ENCODE data around the gene MPP2. TPM values are rescaled to one million over a fixed set of nuclear protein-coding genes. Genes with fewer than 3 reads are reported as not detected.

Gene MPP2
- total and polyA plus RNA-seq, 2 experiments from 2014 or later = 1.3 to 1.4 TPM

- Histone ChIP-seq H3K4me3 (no peak overlapping the region), H3K4me2 (peak overlapping the region; percentile 68), H3K36me3 (replicated peaks; ENCODE audit: insufficient read depth, low read depth) (no peaks in the 10 kb centered on the region), H3K27me3 (peaks cover 67% of the 10 kb centered on the region), H3K79me2 (no peaks in the 10 kb centered on the region), H3K27ac (no peak overlapping the region), H2AFZ (no peak overlapping the region), H4K20me1 (ENCODE audit: insufficient read depth, poor library complexity, severe bottlenecking) (no peaks in the 10 kb centered on the region), H3K9me2 (replicated peaks; ENCODE audit: insufficient read depth) (no peaks in the 10 kb centered on the region), H3K9me3 (ENCODE audit: low read depth) (no peaks in the 10 kb centered on the region), H3K4me1 (ENCODE audit: insufficient read depth) (peaks cover 11% of the 10 kb centered on the region)
- no peak for DNase-seq (ENCODE audit: low spot score)
- TF ChIP-seq EZH2 (IDR thresholded peaks at IDR 0.05; ENCODE audit: borderline replicate concordance) = peak; percentile 97
- no peak for TF ChIP-seq EZH2phosphoT487 (IDR thresholded peaks at IDR 0.05; ENCODE audit: low read depth, severe bottlenecking, unreplicated experiment)
- WGBS (ENCODE audit: low lambda C conversion rate, missing lambda C conversion rate) = 4% methylated on average over 76 of the region's 82 CpGs
Observed at GRCh38 chr17:43952724-43953666, 45.7 kb upstream of the MPP2 start.

DNA sequence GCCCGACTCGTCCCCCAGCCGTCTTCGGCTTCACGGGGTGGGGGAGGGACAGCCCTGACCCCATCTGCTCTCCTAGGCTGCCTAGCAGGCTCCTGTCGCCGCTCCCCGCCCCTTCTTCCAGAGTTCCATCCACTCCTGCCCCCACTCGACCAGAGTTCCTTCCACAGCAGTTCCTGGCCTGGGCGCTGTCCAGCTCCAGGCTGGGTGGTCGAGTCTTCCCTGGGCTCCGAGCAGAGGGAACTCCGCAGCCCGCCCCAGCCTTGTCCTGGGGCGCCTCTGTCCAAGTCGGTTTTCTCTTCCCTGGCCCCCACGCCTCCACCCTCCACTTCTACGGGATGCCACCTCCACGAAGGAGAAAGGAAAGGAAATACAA is 45.0 kb upstream of the MPP2 start:
- Histone ChIP-seq H3K4me3 (no peak overlapping the region), H3K4me2 (peak overlapping the region; percentile 68), H4K20me1 (ENCODE audit: insufficient read depth, poor library complexity, severe bottlenecking) (no peaks in the 10 kb centered on the region), H3K9me2 (replicated peaks; ENCODE audit: insufficient read depth) (no peaks in the 10 kb centered on the region), H3K79me2 (no peaks in the 10 kb centered on the region), H3K36me3 (replicated peaks; ENCODE audit: insufficient read depth, low read depth) (no peaks in the 10 kb centered on the region), H3K9me3 (ENCODE audit: low read depth) (no peaks in the 10 kb centered on the region), H3K27ac (no peak overlapping the region), H2AFZ (no peak overlapping the region), H3K27me3 (peaks cover 67% of the 10 kb centered on the region), H3K4me1 (ENCODE audit: insufficient read depth) (peaks cover 11% of the 10 kb centered on the region)
- WGBS (ENCODE audit: low lambda C conversion rate, missing lambda C conversion rate) = 6% methylated on average over 14 of the region's 19 CpGs
- DNase-seq (ENCODE audit: low spot score) = peak; percentile 46
- no peak for TF ChIP-seq EZH2 (IDR thresholded peaks at IDR 0.05; ENCODE audit: borderline replicate concordance)

- no peak overlapping the region for H3K4me2 ChIP-seq
- no peaks in the 10 kb centered on the region for H3K9me2 ChIP-seq (replicated peaks; ENCODE audit: insufficient read depth)
- H3K36me3 ChIP-seq (replicated peaks; ENCODE audit: insufficient read depth, low read depth) = no peaks in the 10 kb centered on the region
- no peak for DNase-seq (ENCODE audit: low spot score)
- no peaks in the 10 kb centered on the region for H3K79me2 ChIP-seq
- H3K27ac ChIP-seq = no peak overlapping the region
- TF ChIP-seq, protein P1, sequence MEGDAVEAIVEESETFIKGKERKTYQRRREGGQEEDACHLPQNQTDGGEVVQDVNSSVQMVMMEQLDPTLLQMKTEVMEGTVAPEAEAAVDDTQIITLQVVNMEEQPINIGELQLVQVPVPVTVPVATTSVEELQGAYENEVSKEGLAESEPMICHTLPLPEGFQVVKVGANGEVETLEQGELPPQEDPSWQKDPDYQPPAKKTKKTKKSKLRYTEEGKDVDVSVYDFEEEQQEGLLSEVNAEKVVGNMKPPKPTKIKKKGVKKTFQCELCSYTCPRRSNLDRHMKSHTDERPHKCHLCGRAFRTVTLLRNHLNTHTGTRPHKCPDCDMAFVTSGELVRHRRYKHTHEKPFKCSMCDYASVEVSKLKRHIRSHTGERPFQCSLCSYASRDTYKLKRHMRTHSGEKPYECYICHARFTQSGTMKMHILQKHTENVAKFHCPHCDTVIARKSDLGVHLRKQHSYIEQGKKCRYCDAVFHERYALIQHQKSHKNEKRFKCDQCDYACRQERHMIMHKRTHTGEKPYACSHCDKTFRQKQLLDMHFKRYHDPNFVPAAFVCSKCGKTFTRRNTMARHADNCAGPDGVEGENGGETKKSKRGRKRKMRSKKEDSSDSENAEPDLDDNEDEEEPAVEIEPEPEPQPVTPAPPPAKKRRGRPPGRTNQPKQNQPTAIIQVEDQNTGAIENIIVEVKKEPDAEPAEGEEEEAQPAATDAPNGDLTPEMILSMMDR (IDR thresholded peaks at IDR 0.05; ENCODE audit: poor library complexity) = no peak
- no peak for TF ChIP-seq EZH2phosphoT487 (IDR thresholded peaks at IDR 0.05; ENCODE audit: low read depth, severe bottlenecking, unreplicated experiment)
- TF ChIP-seq EZH2 (IDR thresholded peaks at IDR 0.05; ENCODE audit: borderline replicate concordance) = no peak
- H2AFZ ChIP-seq = no peak overlapping the region
- WGBS (ENCODE audit: low lambda C conversion rate, missing lambda C conversion rate) = 57% methylated on average over 4 of the region's 4 CpGs
- no peaks in the 10 kb centered on the region for H4K20me1 ChIP-seq (ENCODE audit: insufficient read depth, poor library complexity, severe bottlenecking)
- no peaks in the 10 kb centered on the region for H3K9me3 ChIP-seq (ENCODE audit: low read depth)
- H3K4me3 ChIP-seq = no peak overlapping the region
- H3K4me1 ChIP-seq (ENCODE audit: insufficient read depth) = peaks cover 11% of the 10 kb centered on the region
- peaks cover 67% of the 10 kb centered on the region for H3K27me3 ChIP-seq
Observed at GRCh38 chr17:43951750-43952149, 44.4 kb upstream of the MPP2 start.

DNA sequence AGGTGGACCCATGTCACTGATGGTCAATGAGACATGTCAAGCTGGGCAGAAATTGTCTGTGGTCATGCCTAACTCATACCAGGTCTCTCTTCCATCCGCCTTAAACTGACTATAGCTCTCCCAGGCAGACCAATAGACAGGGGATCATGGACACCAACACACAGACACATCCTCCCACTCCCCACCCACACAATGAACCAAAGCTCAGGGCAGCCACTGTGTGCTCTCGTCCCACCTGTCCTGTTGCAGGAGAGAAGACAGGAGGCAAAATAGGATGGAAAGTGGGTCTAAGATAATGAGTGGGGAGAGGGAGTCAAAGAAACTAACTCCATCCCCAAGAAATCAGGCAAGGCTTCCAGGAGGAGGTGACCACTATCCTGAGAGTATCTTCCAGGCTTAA is 43.2 kb upstream of the MPP2 start:
- WGBS (ENCODE audit: low lambda C conversion rate, missing lambda C conversion rate) = 81% methylated on average over 2 of the region's 2 CpGs
- Histone ChIP-seq H3K4me3 (no peak overlapping the region), H3K27me3 (peaks cover 60% of the 10 kb centered on the region)

More for the DNA sequence above, 43.2 kb upstream of the MPP2 start:
- H3K4me2 ChIP-seq = no peak overlapping the region
- no peak overlapping the region for H3K27ac ChIP-seq
- no peaks in the 10 kb centered on the region for H3K79me2 ChIP-seq
- no peaks in the 10 kb centered on the region for H3K9me2 ChIP-seq (replicated peaks; ENCODE audit: insufficient read depth)
- H2AFZ ChIP-seq = no peak overlapping the region
- TF ChIP-seq, protein P1 (IDR thresholded peaks at IDR 0.05; ENCODE audit: poor library complexity) = no peak
- no peak for TF ChIP-seq EZH2 (IDR thresholded peaks at IDR 0.05; ENCODE audit: borderline replicate concordance)
- no peak for DNase-seq (ENCODE audit: low spot score)
- no peaks in the 10 kb centered on the region for H4K20me1 ChIP-seq (ENCODE audit: insufficient read depth, poor library complexity, severe bottlenecking)
- no peaks in the 10 kb centered on the region for H3K9me3 ChIP-seq (ENCODE audit: low read depth)
- no peaks in the 10 kb centered on the region for H3K36me3 ChIP-seq (replicated peaks; ENCODE audit: insufficient read depth, low read depth)
- peaks cover 11% of the 10 kb centered on the region for H3K4me1 ChIP-seq (ENCODE audit: insufficient read depth)

Data from hepatocyte (in vitro differentiated cells).